HG03045 (cell line): ENCODE data around the gene WBP2.

Source experiments
- ATAC-seq: cut with Tn5 transposase; IDR thresholded peaks from one replicate; pipeline ENCODE4 v1.9.1; 2021; ENCODE audit warnings: mild to moderate bottlenecking, moderate library complexity; ENCODE audit not compliant: unreplicated experiment

The WBP2 gene

DNA sequence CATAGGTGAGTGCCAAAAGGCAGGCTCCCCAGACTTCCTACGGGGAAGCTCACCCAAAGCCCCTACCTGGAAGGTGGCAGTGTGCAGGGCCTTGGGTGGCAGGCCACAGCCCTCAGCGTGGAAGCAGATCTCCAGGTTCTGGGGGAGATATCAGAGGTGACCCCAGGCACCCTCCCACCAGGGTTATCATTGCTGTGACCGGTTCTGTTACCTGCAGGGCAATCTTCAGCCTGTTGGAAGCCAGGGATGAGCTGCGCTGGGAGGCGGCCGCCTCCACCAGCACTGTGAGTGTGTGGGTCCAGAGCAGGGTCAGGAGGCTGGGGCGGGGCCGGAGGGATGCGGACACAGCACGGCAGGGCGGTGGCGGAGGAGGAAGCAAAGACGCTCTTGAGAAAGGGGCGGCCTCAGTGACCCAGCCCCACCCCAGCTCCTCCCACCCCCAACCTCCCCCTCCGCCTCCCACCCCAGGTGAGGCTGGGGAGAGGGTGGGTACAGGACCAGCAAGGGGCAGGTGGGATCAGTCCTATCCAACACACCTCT, 24.0 kb downstream of the WBP2 start:
- no peak for ATAC-seq

DNA sequence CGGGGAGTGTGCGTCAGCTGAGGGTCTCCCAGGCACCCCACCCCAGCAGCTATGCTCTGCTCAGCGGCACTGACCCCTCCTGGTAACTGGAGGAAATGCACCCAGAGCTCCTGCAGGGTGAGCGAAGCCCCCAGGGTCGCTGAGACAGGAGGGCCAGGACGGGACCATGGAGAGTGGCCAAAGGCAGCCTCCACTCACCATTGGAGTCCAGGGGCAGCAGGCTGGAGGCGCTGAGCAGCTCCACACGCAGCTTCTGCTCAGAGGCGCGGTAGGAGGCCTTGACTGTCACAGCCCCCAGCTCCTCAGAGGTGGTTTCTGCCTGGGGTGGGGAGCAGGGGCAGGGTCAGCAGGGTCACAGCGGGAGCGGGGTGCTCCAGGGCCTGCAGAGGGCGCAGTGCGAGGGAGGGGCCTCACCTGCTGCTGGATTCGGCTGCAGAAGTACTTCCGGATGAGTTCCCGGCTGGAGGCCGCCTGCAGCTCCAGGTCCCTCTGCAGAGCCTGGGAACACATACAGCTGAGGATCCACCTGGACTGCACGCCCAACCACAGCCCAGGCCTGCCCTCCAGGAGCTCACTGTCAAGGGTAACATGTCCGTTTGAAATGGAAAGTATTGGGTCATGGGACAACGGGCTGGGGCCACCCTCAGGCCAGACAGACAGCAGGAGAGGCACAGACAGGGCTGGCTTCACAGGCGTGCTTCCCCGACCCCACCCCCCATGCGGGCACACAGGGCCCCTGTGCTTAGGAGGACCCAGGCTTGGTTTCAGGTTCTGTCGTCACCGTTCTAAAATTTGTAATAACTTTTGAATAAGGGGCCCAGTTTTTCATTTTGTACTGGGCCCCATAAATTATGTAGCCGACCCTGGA, 24.7 kb downstream of the WBP2 start:
- no peak for ATAC-seq

DNA sequence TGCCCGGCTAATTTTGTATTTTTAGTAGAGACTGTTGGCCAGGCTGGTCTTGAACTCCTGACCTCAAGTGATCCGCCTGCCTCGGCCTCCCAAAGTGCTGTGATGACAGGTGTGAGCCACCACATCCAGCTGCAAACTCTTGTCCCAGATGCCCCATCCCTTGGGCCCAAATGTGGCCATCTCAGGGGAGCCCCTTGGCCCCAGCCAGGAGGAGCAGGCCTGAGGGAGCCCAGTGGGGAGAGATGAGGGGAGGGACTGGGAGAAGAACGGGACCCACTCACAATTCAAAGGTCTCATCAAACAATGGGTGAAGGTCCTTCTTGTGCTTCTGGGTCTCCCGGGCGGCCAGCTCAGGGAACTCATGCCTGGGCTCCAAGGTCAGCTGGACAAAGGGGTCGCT, 25.4 kb downstream of the WBP2 start:
- ATAC-seq = no peak

DNA sequence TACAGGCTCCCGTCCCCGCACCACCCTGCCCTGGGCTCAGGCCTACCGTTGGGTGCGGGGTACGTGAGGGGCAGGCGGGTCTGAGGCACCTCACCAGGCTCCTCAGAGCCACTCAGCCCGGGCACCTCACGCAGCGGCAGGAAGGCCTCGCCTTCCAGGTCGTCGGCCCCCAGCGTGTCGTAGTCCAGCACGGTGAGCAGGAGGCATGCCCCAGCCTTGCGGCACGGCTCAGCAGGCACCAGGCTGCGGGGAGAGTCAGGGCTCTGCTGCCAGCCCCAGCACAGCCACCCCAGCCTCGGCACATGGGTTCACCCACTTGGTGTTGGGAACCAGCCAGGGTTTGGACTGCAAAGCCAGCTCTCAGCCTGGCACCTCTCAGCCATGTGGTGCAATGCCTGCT, 26.4 kb downstream of the WBP2 start:
- ATAC-seq = no peak

DNA sequence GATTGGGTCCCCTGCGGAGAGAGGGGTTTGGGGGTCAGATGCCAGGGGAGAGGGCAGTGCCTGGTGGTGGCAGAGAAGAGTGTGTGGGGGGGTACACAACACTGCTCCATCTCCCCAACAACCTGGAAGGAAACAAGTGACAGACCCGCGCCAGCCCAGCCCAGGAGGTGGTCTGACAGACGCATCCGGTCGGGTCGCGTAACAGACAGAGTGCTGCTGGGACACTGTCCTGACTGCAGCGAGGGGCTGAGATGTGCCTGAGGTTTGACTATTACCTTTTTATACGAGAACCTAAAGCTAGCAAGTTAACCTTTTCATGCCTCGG, 27.1 kb downstream of the WBP2 start:
- ATAC-seq = no peak

DNA sequence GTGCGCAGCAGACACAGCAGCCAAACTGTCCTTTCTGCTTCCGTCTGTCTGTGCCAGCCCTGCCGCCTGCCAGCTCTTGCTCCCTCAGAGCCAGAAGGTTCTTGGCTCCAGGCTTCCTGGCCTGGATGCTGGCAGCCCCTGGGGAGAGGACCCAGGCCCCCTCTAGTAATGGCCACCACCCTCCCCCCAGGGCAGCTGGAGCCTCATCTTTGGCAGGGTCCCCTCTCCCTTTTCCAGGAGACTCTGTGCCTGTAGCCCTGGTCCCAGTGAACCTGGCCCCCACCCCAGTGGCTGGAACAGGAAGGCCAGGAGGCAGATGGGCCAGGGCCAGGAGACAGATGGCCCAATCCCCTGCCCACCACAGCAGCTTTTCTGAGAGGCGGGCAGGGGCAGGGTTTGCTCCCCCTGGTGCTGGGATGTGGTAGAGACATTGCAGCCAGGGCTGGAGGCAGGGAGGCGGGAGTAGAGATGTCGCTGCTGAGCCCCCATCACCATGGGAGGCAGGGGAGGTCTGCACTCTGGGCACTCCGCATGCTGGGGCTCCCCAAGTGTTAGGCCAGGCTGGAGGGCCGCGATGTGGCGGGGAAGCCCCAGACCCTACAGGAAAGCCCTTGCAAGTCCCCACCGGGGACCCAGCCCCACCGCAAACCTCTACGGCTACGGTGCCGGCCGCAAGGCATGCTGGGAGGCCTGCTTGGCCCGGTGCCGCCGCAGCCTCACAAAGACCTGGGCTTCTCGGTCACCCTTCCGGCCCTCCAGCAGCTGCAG, 27.6 kb downstream of the WBP2 start:
- no peak for ATAC-seq

DNA sequence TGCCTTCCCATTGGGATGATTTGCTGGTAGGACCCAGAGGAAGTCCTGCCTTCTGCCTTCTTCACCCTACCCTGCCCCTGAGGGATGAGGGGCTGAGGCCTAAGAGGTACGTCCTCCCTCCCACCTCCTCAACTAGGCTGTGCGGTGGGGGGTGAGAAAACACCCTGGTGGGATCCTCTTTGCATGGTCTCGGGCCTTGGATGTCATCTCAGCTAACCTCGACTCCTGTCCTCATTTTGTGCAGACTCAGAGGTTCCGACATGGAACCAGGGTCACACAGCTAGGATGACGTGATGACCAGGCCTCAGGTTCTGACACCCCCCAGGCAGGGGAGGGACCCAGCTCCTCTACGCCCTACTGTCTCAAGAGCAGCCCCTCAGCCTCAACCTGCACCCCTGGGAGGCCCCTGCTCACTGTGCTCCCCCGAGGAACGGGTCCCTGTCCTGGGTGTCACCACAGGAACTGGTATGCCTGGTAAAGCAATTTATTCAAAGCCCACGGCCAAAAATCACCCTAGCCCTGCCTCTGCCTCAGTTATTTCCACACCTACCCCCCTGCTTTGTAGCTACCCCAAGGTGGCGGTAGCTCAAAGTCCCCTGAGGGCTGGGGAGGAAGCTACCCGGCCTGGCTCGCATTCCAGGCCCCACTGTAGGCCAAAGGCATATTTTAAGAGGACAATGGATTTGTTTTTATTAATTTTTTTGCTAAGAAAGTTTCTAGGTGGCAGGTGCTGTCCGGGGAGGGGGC, 28.4 kb downstream of the WBP2 start:
- ATAC-seq = no peak

DNA sequence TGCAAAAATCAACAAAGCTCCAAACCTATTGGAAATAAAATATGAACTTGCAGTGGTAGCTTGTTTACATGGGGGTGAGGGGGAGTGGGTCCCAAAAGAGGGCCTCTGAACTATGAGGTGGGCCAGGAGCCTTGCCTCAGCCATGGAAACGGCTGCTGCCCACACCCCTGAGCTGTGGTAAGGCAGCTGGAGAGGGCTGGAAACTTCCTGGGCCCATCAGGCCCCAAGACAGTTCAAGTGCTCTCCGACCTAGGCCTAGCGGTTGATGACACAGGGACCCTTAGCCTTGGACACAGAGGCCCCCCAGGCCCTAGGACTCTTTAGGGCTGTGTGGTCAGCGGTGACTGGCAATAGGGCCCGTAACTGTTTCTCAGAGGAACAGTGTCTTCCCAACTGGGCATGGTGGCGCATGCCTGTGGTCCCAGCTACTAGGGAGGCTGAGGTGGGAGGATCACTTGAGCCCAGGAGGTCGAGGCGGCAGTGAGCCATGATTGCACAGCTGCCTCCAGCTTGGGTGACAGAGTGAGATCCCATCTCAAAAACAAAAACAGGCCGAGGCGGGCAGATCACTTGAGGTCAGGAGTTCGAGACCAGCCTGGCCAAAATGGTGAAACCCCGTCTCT, 29.3 kb downstream of the WBP2 start:
- ATAC-seq = no peak

DNA sequence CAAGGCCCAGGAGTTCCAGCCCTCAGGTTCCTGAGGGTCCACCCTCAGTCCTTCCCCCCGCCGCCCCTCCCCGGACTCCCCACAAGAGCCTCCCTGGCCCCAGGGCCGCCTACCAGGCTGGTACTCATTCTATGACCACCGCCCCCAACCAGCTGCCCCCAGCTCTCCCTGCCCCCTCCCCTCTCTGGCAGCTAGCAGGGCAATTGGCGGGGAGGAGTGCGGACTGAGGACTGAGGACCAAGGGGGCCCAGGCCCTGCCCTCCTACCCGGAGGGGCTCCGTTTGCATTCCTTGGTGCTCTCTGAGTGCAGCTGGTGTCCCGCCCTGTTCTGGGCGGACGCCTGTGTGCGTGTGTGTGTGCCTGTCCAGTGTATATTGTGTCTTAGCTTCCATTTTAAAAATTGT, 30.0 kb downstream of the WBP2 start:
- ATAC-seq = no peak

DNA sequence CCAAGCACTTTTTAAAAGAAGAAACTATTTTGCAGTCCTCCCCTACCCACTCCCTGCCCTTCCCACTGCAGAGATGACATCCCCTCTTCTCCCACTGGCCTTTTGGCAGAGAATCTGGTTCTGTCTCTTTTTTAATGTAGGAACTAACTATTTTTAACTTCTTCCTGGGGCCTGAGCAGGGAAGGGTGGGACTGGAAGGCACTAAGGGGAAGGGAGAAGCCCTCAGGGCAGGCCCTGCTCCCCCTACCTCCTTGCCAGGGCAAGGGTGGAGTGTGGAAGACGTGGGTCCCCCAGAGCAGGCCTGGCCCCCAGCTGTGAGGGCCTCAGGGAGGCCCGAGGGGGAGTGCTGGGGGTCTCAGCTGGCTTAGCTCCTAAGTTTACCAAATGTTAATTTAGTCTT, 30.5 kb downstream of the WBP2 start:
- no peak for ATAC-seq

DNA sequence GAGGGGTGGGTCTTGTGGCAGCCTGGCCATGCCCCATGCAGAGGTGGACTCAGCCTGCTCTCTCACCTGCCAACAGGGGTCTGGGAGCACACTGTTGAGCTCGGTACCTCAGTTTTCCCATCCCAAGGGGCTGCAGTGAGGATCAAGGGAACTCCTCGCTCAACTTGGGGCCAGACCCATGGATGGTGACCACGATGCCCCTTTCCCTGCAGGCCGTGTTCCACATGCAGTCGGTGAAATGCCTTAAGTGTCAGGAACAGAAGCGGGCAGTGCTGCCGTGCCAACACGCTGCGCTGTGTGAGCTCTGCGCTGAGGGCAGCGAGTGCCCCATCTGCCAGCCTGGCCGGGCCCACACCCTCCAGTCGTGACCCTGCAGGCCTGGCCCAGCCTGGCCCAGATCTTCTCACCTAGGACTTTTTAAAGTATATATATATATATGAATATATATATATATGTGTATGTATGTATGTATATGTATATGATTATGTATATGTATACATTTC, 31.0 kb downstream of the WBP2 start:
- ATAC-seq = no peak

DNA sequence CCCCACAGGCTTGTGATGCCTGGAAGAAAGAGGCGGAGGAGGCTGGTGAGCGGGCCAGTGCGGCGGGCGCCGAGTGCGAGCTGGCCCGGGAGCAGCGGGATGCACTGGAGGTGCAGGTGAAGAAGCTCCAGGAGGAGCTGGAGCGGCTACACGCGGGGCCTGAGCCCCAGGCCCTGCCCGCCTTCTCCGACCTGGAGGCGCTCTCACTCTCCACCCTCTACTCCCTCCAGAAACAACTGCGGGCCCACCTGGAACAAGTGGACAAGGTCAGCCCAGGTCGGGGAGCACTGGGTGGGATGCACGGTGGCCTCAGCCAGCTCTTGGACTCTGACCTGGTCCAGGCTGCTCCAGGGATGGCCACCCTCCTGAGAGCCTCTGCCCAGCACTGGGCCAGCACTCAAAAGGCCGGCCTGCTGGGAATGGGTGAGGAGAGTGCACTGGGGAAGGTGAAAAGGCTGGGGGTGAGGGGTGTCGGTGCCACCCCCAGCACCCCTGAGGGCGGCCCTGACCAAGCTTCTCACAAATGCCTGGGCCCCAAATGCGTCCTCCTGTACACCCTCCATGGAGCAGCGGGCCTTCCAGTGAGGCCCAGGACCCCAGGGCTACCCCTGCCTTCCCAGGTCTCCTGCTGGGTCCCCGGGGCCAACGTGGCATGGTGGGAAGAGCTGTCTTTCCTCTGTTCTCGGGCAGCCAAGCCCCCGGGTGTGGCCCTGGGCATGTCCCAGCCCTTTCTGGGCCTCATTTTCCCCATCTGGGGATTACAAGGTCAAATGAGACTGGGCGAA, 31.7 kb downstream of the WBP2 start:
- no peak for ATAC-seq

DNA sequence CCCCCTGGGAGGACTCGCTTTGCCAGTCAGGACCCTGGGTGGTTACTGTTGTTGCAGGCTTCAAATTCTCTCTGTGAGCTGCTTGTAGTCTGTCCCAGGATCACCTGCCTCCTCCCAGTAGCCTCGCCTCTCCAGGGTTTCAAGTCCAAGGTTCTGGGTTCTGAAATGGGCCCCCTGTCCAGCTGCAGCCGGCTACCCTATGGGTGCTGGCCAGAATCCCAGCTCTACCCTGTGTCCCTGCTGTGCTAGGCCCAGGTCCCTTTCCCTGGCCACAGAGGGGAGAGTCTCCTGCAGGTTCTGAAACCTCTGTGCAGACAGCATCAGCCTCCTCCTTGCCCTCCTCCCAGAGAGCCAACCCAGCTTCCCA, 32.4 kb downstream of the WBP2 start:
- ATAC-seq = no peak

DNA sequence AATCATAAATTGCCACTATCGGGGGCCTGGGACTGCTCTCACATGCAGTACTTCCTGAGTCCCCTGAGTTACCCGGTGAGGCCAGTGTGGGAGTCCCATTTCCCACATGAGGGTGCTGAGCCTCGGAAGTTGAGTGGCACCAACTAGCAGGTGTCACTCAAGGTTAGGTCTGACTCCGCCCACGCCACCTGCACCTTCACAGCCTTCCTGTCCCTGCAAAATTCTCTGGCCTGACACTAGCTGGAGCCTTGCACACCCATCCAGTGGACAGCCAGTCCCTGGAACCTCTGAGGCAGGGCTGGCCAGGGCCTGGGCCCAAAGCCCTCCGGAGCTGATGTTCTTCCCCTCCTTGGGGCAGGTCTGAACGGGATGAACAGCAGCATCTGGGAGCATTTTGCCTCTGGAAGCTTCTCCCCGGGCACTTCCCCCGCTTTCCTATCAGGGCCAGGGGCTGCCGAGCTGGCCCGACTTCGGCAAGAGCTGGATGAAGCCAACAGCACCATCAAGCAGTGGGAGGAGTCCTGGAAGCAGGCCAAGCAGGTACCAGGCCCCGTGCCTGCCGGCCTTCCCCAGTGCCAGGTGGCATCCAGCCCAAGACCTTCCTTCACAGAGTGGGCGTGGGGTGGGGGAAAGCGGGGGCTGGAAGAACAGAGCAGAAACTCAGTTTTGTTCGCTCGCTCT, 32.9 kb downstream of the WBP2 start:
- ATAC-seq = no peak

DNA sequence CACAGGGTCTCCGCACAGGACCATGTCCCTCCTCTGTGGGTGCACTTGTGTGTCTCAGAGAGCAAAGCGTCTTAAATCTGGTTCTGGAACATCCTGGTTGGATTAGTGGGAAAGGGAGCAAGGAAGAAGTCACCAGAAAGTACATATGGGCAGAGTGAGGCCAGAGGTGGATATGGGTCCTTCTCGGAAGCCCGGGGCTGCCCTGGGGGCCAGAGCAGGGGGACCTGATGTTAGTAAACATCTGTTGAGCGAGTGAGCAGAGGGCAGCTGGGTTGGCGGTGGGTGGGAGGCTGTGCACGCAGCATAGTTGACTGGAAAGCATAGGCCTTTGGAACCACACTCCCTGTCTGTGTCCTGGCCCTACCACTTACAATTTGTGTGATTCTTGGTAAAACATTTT, 33.6 kb downstream of the WBP2 start:
- no peak for ATAC-seq

DNA sequence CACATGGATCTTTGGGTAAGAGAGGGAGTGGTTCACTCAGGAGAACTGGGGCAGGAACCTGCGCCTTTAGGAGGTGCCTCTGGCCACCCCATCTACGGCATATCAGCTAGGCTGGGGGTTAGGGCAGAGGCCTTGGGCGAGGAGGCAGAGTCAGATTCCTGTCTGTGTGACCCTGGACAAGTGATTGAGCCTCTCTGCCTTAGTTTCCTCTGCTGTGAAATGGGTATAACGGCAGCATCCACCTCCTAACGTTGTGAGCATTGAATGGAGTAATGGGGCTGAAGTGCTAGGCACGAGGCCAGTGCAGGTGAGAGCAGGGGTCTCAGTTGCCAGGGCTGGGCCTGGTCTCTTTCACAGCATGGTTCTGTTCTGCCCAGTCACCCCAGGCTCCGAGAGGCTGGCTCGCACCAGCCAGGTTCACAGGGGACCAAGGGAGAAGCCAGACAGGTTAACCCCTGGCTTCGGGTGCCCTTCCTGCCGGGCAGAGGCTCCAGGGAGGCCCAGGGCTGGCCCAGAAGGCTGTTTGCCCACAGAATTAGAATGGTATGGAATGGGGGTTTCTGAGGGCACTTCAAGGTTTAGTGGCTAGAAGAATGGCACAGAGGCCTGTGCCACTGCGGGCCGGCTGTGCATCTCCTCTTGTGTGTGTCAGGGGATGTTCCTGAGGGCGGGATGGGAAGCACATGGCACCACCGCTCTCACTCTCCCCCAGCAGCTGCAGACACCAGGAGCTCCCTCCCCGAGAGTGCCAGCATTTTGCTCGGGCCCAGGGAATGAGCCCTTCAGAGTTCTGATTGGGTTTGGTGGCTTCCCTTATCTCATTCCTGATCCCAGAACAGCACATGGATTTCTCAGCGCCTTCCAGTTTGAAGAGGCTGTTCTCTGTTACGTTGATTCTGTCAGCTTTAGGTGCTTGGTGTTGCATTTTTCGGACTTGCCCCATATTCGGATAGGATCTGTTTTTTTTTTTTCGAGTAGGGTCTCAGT, 34.7 kb downstream of the WBP2 start:
- ATAC-seq = no peak

DNA sequence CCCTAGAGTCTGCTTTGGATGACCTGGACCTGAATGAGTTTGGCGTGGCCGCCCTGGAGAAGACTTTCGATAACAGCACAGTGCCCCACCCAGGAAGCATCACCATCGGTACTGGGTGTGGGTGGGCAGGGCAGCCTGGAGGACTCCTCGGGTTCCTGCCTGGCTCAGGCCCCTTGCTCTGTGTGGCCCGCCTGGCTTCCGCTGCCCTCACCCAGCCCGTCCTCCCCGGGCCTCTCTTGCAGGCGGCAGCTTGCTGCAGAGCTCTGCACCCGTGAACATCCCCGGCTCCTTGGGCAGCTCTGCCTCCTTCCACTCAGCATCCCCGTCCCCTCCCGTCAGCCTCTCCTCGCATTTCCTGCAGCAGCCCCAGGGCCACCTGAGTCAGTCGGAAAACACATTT, 35.5 kb downstream of the WBP2 start:
- no peak for ATAC-seq

DNA sequence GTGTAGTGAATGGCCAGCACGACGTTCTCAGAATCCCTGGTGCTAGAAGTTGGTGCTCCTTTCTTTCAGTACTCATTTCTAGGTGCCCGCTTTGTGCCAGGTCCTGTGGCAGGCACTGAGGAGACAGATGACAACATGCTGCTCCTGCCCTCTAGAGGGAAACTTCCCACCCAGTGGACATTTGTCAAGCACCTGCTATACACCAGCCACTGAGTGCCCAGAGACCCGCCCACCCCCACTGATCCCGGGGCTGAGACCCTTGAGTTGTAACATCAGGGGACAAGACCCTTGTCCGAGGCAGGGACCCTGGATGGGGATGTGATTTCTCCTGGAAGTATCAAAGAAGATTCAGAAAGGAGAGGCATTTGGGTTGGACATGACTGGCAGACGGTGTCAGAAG, 36.0 kb downstream of the WBP2 start:
- no peak for ATAC-seq
